ENCODE results near the gene CDC16.

- TF ChIP-seq CTCF (IDR thresholded peaks at IDR 0.05 in 2 of 3, conservative IDR thresholded peaks at IDR 0.05 in 1 of 3; ENCODE audit: borderline replicate concordance in 1 of 3, insufficient read depth in 1 of 3, low read depth in 2 of 3, low read length in 2 of 3) (no peak), SIN3A (IDR thresholded peaks at IDR 0.05; ENCODE audit: low read depth) (no peak), YY1 (IDR thresholded peaks at IDR 0.05; ENCODE audit: extremely low read depth, insufficient replicate concordance, low read depth, low read length) (no peak), POLR2A (IDR thresholded peaks at IDR 0.05; ENCODE audit: borderline replicate concordance, extremely low read depth, insufficient read depth, insufficient read length) (no peak), ELF1 (IDR thresholded peaks at IDR 0.05; ENCODE audit: borderline replicate concordance, low read depth) (no peak), MAX (IDR thresholded peaks at IDR 0.05) (no peak), ZFX (IDR thresholded peaks at IDR 0.05) (no peak), ATF3 (IDR thresholded peaks at IDR 0.05) (no peak), POLR2AphosphoS5 (IDR thresholded peaks at IDR 0.05; ENCODE audit: low read depth, low read length) (no peak), REST (IDR thresholded peaks at IDR 0.05; ENCODE audit: low read depth) (no peak), RAD21 (IDR thresholded peaks at IDR 0.05; ENCODE audit: low read depth) (no peak), ZBTB33 (IDR thresholded peaks at IDR 0.05; ENCODE audit: extremely low read depth, insufficient replicate concordance, low read length) (no peak)
Observed at GRCh38 chr13:114200399-114200911, 34.2 kb upstream of the CDC16 start.
